Limb (tissue), 2 donors: Measurements from ENCODE around the gene CDH13.

Experiments
- DNase-seq, 2 donors: peaks; one replicate each; pipeline ENCODE4 v3.0.0-alpha.2; 2016; ENCODE audit errors: extremely low spot score in 2 of 2

CDH13 gene

GRCh38 chr16:82943371-82943770 is 316.6 kb downstream of the CDH13 start:
- DNase-seq, result no peak

- DNase-seq, result no peak
These were observed 318.8 kb downstream of the CDH13 start for GRCh38 chr16:82945420-82946101.

GRCh38 chr16:82947698-82948097 is 320.9 kb downstream of the CDH13 start:
- DNase-seq, result no peak

DNA sequence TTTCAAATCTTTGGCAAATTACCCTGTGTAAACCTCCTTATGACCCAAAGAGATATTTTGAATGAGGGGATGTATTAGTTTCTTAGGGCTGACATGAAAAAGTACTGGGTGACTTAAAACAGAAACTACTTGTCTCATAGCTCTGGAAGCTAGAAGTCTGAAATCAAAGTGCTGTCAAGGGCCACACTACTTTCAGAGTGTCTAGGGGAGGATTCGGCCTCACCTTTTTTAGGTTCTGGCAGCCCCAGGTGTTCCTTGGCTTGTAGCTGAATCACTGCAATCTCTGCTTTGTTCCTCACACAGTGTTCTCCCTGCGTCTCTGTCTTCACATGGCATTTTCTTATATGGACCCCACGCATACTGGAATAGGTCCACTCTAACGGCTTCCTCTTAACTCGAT is 322.2 kb downstream of the CDH13 start:
- no peak for DNase-seq

- no peak for DNase-seq
These were observed 326.7 kb downstream of the CDH13 start for GRCh38 chr16:82953517-82953916.

- no peak for DNase-seq
These were observed 327.6 kb downstream of the CDH13 start for GRCh38 chr16:82954224-82954929.

DNA sequence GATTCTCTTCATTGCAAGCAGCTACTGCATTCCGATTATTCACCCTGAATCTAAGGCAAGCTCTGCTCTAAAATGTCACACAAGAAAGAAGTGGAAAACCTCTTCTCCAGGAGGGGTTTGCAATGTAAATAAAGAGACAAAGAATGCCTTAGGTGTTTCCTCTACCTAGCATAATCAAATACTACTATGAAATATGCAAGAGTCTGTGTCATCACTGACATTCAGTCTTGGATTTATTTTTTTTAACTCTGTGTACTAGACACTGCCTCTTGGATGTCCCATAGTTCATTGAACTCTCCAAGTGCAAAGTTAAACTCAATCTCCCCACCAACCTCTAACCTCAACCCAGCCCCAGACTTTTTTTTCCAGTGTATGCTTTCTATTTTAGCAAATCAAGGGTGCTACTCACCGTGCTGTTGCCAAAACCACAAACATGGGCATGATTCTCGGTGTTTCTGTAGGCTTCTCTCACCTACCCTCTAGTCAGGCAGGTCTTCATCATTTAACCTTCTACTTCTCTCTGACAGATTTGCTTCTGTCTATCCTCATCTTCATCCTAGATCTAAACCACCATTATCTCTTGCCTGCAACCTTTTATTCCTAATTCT is 329.1 kb downstream of the CDH13 start:
- no peak for DNase-seq

- no peak for DNase-seq
These were observed 330.4 kb downstream of the CDH13 start for GRCh38 chr16:82957212-82957611.

- no peak for DNase-seq
These were observed 334.1 kb downstream of the CDH13 start for GRCh38 chr16:82960918-82961317.

DNA sequence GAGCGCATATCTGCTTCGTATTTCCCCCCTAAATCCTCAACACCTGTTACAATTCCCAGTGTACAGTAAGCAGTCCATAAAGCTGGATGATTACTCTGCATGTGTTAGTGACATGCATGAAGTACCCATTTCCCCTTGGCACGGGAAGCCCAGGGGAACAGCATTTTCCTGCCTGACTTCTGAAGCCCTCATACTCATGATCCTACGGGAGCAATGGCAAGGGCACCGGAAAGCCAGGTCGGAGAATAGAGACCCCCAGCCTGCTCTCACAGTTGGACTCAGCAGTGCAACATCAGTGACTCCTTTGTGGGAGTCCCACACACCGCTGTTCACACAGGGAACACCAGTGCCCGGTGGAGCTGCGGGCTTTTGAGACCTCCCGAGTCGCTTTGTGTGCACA is 336.9 kb downstream of the CDH13 start:
- DNase-seq, result peak in 1 of 2 donors; percentile 30

- no peak for DNase-seq
These were observed 339.0 kb downstream of the CDH13 start for GRCh38 chr16:82965808-82966207.

GRCh38 chr16:82967424-82967823 is 340.7 kb downstream of the CDH13 start:
- no peak for DNase-seq

GRCh38 chr16:82971126-82971525 is 344.4 kb downstream of the CDH13 start:
- DNase-seq, result no peak

- DNase-seq, result no peak
These were observed 345.7 kb downstream of the CDH13 start for GRCh38 chr16:82972331-82972919.

DNA sequence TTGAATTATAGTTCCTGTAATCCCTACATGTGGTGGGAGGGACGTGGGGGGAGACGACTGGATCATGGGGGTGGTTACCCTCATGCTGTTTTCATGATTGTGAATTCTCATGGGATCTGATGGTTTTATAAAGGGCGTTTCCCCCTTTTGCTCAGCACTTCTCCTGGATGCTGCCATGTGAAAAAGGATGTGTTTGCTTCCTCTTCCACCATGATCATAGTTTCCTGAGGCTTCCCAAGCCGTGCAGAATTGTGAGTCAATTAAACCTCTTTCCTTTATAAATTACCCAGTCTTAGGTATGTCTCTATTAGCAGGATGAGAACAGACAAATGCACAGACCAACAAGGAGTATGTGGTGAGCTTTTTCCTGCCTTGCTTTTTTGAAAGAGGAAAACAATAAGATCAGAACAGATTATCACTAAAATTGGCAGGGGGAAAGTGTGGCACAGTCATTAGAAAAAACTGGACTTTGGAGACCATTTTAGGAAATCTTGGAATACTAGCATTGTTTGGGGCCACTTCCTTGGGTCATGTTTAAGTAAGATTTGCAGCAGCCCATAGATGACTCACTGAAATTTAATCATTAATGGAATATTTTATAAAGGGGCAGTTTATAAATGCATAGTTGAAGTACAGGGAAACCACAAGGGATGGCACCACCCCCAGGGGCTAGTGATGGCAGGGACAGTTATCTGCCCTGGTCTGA is 352.8 kb downstream of the CDH13 start:
- no peak for DNase-seq

DNA sequence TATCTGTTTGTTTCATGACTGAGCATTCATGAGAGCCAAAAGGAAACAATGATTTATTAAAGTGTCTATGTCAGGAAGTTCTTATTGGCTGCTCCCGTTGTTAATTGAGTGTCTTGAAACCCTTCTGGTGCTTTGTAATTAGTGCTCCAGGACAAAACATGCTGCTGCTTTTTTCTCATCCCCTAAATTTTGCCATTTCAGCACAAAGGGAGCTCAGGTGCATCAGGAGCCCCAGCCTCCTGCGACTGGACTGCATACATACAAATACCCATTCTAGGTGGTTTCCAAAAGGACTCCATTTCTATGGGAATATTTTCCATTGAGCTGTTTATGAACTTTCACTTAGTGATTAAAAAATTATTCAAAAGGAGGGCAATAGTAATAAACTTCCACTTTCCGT is 354.0 kb downstream of the CDH13 start:
- no peak for DNase-seq

DNA sequence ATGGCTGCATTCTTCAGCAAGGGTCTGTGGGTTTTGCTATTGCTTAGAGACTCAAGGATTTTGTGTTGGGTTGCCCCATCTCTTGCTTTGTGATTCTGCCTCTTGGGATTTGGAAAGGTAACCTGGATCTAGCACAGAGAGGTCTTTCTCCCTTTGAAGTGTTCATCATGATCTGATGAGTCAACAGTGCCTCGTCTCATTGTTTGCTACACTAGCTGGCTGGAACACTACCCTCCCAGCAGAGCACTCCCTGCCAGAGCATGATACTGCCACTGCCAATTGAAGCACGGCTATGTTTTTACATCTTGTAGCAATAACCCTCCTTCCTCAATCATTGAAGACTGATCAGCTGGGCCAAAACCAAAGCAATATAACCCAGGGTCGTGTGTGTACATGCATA is 361.0 kb downstream of the CDH13 start:
- no peak for DNase-seq

DNA sequence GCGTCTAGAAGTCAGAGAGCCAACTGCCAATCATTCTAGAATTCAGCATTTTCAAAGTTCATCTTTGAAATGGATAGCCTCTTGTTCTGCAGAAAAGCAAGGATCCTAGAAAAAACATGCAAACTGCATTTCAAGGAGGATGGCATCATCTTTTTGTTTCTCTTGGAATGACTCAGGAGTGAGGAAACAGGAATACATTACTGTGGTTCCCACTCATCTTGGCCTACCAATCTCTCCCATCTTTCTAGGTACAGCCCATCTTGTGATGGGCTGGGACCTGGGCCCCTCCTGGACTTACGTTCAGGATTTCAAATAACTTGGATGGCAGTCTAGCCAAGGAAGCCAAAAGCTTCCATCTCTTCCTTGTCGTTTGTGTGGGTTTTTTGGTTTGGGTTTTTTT is 363.4 kb downstream of the CDH13 start:
- no peak for DNase-seq

GRCh38 chr16:82991410-82991809 is 364.6 kb downstream of the CDH13 start:
- DNase-seq, result no peak

GRCh38 chr16:82991966-82992675 is 365.4 kb downstream of the CDH13 start:
- no peak for DNase-seq

- DNase-seq, result no peak
These were observed 366.0 kb downstream of the CDH13 start for GRCh38 chr16:82992786-82993185.
